ENCODE results near the gene VGLL4. TPM values are rescaled to one million over a fixed set of nuclear protein-coding genes. Genes with fewer than 3 reads are reported as not detected.
A peak's percentile ranks its signal among the peaks of the same experiment; 100 is the strongest.

Gene VGLL4
- total and polyA plus RNA-seq, 2 of the 4 experiments (the other 2 are of a cell fraction): 26.2 to 35.4 TPM

GRCh38 chr3:11578169-11578568, 65.5 kb downstream of the VGLL4 start:
- Histone ChIP-seq H3K27ac (ENCODE audit: insufficient read depth, low read length) (no peak overlapping the region), H3K9ac (ENCODE audit: low read depth, low read length) (no peak overlapping the region), H3K4ac (ENCODE audit: low read depth, low read length) (0 out of 2 replicates have a peak overlapping the region, but pooled peaks have one; percentile 33), H2AK9ac (replicated peaks; ENCODE audit: low read depth, low read length, poor library complexity) (peak overlapping the region; percentile 5), H3K27me3 (ENCODE audit: control insufficient read depth, insufficient read depth, low read length) (no peaks in the 10 kb centered on the region), H3K23ac (ENCODE audit: low read depth, low read length) (no peak overlapping the region), H3K79me1 (ENCODE audit: low read depth in 1 of 2, low read length in 2 of 2) (peaks cover 22 to 93% of the 10 kb centered on the region in 2 experiments), H4K20me1 (ENCODE audit: insufficient read depth, low read length) (peaks cover 63% of the 10 kb centered on the region), H2BK20ac (ENCODE audit: low read depth, low read length) (no peak overlapping the region), H3K36me3 (ENCODE audit: control insufficient read depth, insufficient read depth, low read length) (peaks cover 18% of the 10 kb centered on the region), H4K91ac (ENCODE audit: insufficient read depth, low read depth, low read length) (no peak overlapping the region), H3K14ac (replicated peaks; ENCODE audit: low read depth, low read length) (no peak overlapping the region), H3K9me1 (ENCODE audit: insufficient read depth, low read length) (peaks cover 24% of the 10 kb centered on the region), H2AFZ (replicated peaks; ENCODE audit: low read length, poor library complexity) (no peak overlapping the region), H2BK15ac (ENCODE audit: low read depth, low read length) (no peak overlapping the region), H3K4me1 (ENCODE audit: control insufficient read depth, insufficient read depth, low read length) (peaks cover 13% of the 10 kb centered on the region), H3K9me3 (ENCODE audit: control insufficient read depth, insufficient read depth, low read length) (no peaks in the 10 kb centered on the region), H3K56ac (ENCODE audit: extremely low read depth, insufficient read depth, low read length) (no peak overlapping the region), H4K5ac (ENCODE audit: low read depth, low read length) (no peak overlapping the region), H2BK120ac (ENCODE audit: low read depth, low read length) (no peak overlapping the region), H3K18ac (ENCODE audit: low read depth, low read length) (no peak overlapping the region), H3K4me3 (ENCODE audit: insufficient read depth, low read depth, low read length) (no peak overlapping the region), H3K4me2 (ENCODE audit: low read depth, low read length) (no peak overlapping the region), H2BK5ac (ENCODE audit: low read depth, low read length, poor library complexity, severe bottlenecking) (no peak overlapping the region), H2AK5ac (ENCODE audit: low read depth, low read length) (no peak overlapping the region), H4K8ac (ENCODE audit: low read depth in 2 of 2, low read length in 2 of 2) (peak overlapping the region in 1 of 2 experiments; percentile 39; a peak in 1 of 4 replicates)
- ChIA-PET CTCF (no interaction called here), POLR2A (ENCODE audit: unreplicated experiment) (interaction anchor here (0.6 kb wide), 1 partner anchor 113 kb away, joined by 6 read pairs; no protein-coding TSS in a partner anchor)
- DNase-seq (no peak), ATAC-seq (ENCODE audit: low read depth) (no peak)
- dilution Hi-C loops (cut with HindIII; ENCODE audit: low sequenced_read_pairs, unreplicated experiment) (no loop called here), intact Hi-C loops (cut with micrococcal nuclease) (no loop called here), in situ Hi-C loops (cut with MboI; ENCODE audit: low sequenced_read_pairs) (no loop called here)
- 93% methylated on average over 3 of the region's 8 CpGs; no CpG with 5 or more reads in 1 of the 2 experiments for WGBS, 2 experiments (ENCODE audit: extremely low coverage in 2 of 2, insufficient read length in 1 of 2)
- no TSS peak for BruUV-seq (replicated peaks)
- TF ChIP-seq NFE2L2 (IDR thresholded peaks at IDR 0.05; ENCODE audit: low read depth, low read length) (no peak), USF2 (IDR thresholded peaks at IDR 0.05; ENCODE audit: low read depth, low read length) (0 out of 2 replicates have a peak, but pooled peaks have one; percentile 7), FOS (IDR thresholded peaks at IDR 0.05; ENCODE audit: low read depth, low read length) (no peak)

Measured in IMR-90 (cell line).